NCI-H2227 (cell line): ENCODE data around the gene VSTM2B.
A peak's percentile ranks its signal among the peaks of the same experiment; 100 is the strongest.
"Not testable (repeated sequence)": the region's sequence is repeated elsewhere in the genome, so short reads cannot be mapped to it uniquely, and the experiment has no call there.

Experiments
- DNase-seq: peaks from one replicate; lab custom pipeline; 2025; ENCODE audit not compliant: unreplicated experiment; lab: John Stamatoyannopoulos, UW

VSTM2B gene

GRCh38 chr19:29525901-29526729 lies at the start of gene VSTM2B:
Gene VSTM2B (plus strand): TSS chr19:29525994. CDS start chr19:29526584, 590 bp downstream.
- DNase-seq: peak; percentile 77

- peak; percentile 78 for DNase-seq
Measured at GRCh38 chr19:29476528-29476927, 49.3 kb upstream of the VSTM2B start.

GRCh38 chr19:29477831-29478577 lies 47.8 kb upstream of the VSTM2B start:
- DNase-seq: no peak

- peak; percentile 77 for DNase-seq
Measured at GRCh38 chr19:29478578-29479565, 46.9 kb upstream of the VSTM2B start.

- no peak for DNase-seq
Measured at GRCh38 chr19:29479941-29480340, 45.9 kb upstream of the VSTM2B start.

- no peak for DNase-seq
Measured at GRCh38 chr19:29480507-29480906, 45.3 kb upstream of the VSTM2B start.

GRCh38 chr19:29482855-29483640 lies 42.7 kb upstream of the VSTM2B start:
- DNase-seq: no peak

GRCh38 chr19:29483641-29483920 lies 42.2 kb upstream of the VSTM2B start:
- no peak for DNase-seq

GRCh38 chr19:29483944-29484581 lies 41.7 kb upstream of the VSTM2B start:
- DNase-seq: no peak

- no peak for DNase-seq
Measured at GRCh38 chr19:29484876-29485275, 40.9 kb upstream of the VSTM2B start.

GRCh38 chr19:29485293-29485692 lies 40.5 kb upstream of the VSTM2B start:
- no peak for DNase-seq

GRCh38 chr19:29486961-29487360 lies 38.8 kb upstream of the VSTM2B start:
- DNase-seq: not testable (repeated sequence)

- no peak for DNase-seq
Measured at GRCh38 chr19:29487432-29487831, 38.4 kb upstream of the VSTM2B start.

- DNase-seq: no peak
Measured at GRCh38 chr19:29488316-29488715, 37.5 kb upstream of the VSTM2B start.

GRCh38 chr19:29489172-29489951 lies 36.4 kb upstream of the VSTM2B start:
- no peak for DNase-seq

GRCh38 chr19:29491491-29491890 lies 34.3 kb upstream of the VSTM2B start:
- DNase-seq: no peak

GRCh38 chr19:29491995-29492577 lies 33.7 kb upstream of the VSTM2B start:
- DNase-seq: no peak

GRCh38 chr19:29492769-29493168 lies 33.0 kb upstream of the VSTM2B start:
- no peak for DNase-seq

- DNase-seq: no peak
Measured at GRCh38 chr19:29495091-29495490, 30.7 kb upstream of the VSTM2B start.
